ACHN (cell line): Measurements from ENCODE around the gene NOPCHAP1.
"Not testable (repeated sequence)": the region's sequence is repeated elsewhere in the genome, so short reads cannot be mapped to it uniquely, and the experiment has no call there.

Source experiments
- DNase-seq: peaks from one replicate; pipeline ENCODE4 v3.0.0-alpha.2; 2015
- in situ Hi-C: cut with HindIII; loops from 2 replicates; pipeline ENCODE4 v1.10.0; 2017; ENCODE audit warnings: low sequenced_read_pairs, low pct_ligation_motif_present, low pct_unique_long_range_greater_than_20kb

The NOPCHAP1 gene

GRCh38 chr12:104960464-104960863, 25.7 kb upstream of the NOPCHAP1 start:
- in situ Hi-C loops, result no loop called here
- no peak for DNase-seq

DNA sequence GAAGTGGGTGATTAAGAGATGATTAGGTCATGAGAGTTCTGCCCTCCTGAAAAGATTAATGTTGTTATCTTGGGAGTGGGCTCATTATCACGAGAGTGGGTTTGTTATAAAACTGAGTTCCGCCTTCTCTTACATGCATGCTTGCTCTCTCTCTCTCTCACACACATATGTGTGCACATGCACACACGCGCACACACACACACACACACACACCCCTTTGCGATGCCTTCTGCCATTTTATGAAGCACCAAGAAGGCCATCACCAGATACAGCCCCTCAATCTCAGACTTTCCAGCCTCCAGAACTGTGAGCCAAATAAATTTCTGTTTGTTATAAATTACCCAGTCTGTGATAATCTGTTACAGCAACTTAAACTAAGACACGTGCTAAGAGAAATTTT, 22.4 kb upstream of the NOPCHAP1 start:
- in situ Hi-C loops, result no loop called here
- DNase-seq, result no peak

- no peak for DNase-seq
- in situ Hi-C loops, result no loop called here
Measured at GRCh38 chr12:104964167-104964855, 21.8 kb upstream of the NOPCHAP1 start.

- in situ Hi-C loops, result no loop called here
- no peak for DNase-seq
Measured at GRCh38 chr12:104964856-104965205, 21.3 kb upstream of the NOPCHAP1 start.

- in situ Hi-C loops, result no loop called here
- DNase-seq, result no peak
Measured at GRCh38 chr12:104966677-104967076, 19.4 kb upstream of the NOPCHAP1 start.

DNA sequence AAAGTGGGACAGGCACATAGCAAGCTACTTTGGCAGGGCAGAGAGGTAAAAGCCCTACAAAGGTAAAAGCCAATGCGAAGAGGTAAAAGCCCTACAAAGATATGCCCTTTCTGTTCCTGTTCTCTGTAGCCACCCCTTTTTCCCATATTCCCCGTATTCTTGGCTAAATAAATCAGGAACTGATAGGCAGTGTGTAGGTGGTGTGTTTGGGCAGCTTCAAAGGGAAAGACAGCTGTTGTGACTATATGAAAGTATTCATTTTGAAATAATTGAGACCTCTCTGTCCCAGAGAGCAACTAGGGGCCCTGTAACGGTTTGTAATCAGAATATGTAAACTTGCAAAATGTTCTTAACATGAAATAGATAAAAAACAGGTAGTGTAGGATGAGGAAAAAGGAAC, 16.8 kb upstream of the NOPCHAP1 start:
- no peak for DNase-seq
- in situ Hi-C loops, result no loop called here

GRCh38 chr12:104971306-104971705, 14.8 kb upstream of the NOPCHAP1 start:
- in situ Hi-C loops, result no loop called here
- DNase-seq, result no peak

- in situ Hi-C loops, result no loop called here
- DNase-seq, result no peak
Measured at GRCh38 chr12:104973250-104973649, 12.9 kb upstream of the NOPCHAP1 start.

- no peak for DNase-seq
- in situ Hi-C loops, result no loop called here
Measured at GRCh38 chr12:104974626-104975290, 11.4 kb upstream of the NOPCHAP1 start.

- in situ Hi-C loops, result no loop called here
Measured at GRCh38 chr12:104975587-104976343, 10.4 kb upstream of the NOPCHAP1 start.

DNA sequence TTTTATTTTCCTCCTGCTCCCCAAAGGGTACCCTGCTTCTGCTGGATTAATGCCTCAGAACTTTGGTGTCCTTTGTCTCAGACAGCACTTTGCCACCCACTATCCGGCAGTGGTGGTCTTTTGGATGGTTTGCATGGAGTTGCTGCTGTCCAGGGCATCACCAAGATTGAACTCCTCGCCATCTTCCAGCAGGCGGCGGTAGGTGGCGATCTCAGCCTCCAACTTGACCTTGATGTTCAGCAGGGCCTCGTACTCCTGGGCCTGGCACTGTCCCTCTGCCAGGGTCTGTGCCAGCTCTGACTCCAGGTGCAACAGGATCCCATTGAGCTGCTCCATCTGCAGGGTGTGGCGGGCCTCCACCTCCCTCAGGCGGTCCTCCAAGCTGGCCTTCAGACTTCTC, 9.4 kb upstream of the NOPCHAP1 start:
- DNase-seq, result no peak
- in situ Hi-C loops, result no loop called here

More at GRCh38 chr12:104975587-104976343, 10.4 kb upstream of the NOPCHAP1 start:
- DNase-seq, result no peak

DNA sequence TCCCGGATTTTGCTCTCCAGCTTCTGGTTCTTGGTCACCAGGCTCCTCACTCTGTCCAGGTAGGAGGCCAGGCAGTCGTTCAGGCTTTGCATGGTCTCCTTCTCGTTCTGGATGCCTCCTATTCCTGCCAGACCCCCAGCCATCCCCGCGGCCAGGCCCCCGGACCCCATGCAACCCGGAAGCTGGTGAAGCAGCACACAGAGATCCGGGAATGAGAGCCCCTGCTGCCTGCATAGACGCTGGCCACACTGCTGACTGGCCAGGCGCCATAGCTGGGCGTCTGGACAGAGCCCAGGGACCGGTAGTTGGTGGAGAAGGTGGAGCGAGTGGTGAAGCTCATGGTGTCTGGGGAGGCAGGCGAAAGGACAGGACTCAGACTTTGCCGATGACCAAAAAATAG, 8.4 kb upstream of the NOPCHAP1 start:
- in situ Hi-C loops, DNase-seq: not testable (repeated sequence)

- no peak for DNase-seq
- in situ Hi-C loops, result no loop called here
Measured at GRCh38 chr12:104985206-104985605, 910 bp upstream of the NOPCHAP1 start.

DNA sequence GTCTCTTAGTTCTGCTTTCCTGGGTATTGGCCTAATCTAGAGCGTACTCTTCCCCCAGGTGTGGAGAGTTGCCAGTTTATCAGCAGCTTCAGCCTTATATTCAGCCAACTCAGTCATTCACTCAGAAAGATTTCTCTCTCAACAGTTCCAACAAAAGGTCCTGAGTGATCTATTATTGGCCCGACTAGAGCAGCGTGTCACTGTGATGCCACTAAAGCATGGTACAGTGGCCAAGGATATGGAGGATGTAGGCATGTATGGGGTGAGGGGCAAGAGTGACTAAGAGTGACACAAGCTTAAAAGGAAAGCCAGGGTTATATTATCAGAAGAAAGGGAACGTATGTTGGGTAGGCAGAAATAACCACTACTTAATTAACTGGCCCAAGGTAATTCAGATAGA, 4.8 kb downstream of the NOPCHAP1 start:
- in situ Hi-C loops, result no loop called here
- DNase-seq, result no peak

DNA sequence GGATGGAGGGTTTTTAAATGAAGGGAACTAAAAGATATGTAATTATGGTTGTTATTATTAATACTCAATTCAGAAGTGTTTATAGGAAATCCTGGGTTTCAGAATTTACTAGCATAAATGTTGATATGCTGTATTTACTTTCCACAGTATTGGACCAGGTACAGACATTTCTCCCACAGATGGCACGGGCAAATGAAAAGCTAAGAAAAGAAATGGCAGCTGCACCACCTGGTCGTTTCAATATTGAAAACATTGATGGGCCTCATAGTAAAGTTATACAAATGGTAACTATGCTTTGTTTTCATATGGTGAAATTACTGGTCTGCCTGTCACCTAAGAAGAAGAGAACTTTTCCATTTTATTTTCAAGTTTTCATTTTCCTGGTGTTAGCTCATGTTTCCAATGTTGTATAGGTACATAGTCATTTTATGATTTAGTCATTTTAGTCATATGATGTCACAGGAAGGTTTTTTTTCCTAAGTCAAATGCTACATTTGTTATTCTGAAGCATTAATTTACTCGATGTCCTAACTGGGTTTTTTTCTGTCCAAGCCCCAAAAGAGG, 5.5 kb downstream of the NOPCHAP1 start:
- in situ Hi-C loops, result no loop called here
- no peak for DNase-seq

- in situ Hi-C loops, result no loop called here
- no peak for DNase-seq
Measured at GRCh38 chr12:104994336-104994735, 8.2 kb downstream of the NOPCHAP1 start.

- DNase-seq, result no peak
- in situ Hi-C loops, result no loop called here
Measured at GRCh38 chr12:104997541-104997940, 11.4 kb downstream of the NOPCHAP1 start.

DNA sequence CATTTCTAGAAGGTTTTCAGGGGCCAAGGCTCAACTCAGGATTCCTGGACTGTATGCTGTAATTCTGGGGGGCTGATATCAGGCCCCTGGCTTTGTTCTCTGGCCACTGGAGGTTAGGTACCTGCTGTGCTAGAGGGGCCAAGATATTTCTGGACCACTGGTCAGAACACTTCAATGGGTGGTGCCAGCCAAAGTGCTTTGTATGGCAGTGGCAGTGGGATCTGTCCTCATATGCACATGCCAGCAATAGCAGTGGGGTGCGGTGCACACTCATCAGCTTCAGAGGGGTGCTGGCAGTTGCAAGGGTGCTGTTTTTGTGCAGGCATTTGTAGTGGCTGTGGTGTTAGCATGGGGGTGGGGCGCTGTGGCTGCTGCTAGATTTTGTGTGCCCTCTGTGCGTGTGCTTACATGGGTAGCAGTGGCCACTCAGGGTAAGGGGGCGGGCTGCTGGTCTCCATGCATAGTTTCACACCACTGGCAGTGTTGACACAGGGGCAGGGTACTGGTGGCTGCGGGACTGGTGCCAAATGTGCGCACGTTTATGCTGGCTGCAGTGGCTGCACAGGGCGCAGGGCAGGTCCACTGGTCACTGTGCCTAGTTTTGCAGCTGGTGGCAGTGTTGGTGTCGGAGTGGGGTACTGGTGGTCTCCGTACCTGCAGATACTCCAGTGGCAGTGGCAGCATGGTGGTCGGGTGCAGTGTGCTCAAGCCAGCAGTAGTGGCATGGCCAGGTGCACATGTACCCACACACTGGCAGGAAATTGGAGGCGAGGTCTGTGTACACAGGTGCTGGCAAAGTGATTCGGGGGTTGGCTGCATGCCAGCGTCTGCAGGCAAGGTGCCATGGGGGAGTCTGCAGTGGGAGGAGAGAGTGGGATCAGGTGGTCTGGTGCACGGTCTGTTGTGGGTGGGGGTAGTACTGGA, 12.6 kb downstream of the NOPCHAP1 start:
- in situ Hi-C loops, result no loop called here
- no peak for DNase-seq

- no peak for DNase-seq
- in situ Hi-C loops, result no loop called here
Measured at GRCh38 chr12:104999347-104999685, 13.2 kb downstream of the NOPCHAP1 start.
